Natural killer cell (primary cell): ENCODE results near the gene PPP1R3E. TPM values are rescaled to one million over a fixed set of nuclear protein-coding genes. Genes with fewer than 3 reads are reported as not detected.
"Not testable (repeated sequence)": the region's sequence is repeated elsewhere in the genome, so short reads cannot be mapped to it uniquely, and the experiment has no call there.

Source experiments
- ATAC-seq, 3 donors: fragments of 150-1000 bp in 2 of 3; fragments of 200-7000 bp in 1 of 3; cut with Tn5 transposase; 1 replicate in 1 of 3; 2 replicates in 2 of 3; pipeline ENCODE4 v1.10.0; 2021; ENCODE audit warnings: mild to moderate bottlenecking in 2 of 3, moderate library complexity in 2 of 3
- DNase-seq, 2 donors: peaks; one replicate each; pipeline versions ENCODE4 v3.0.0 to v3.0.0-alpha.2; 2013 to 2021; ENCODE audit warnings: mixed read lengths in 1 of 2
- H3K27ac ChIP-seq: one replicate; pipeline ENCODE4 v1.5.1; 2013; ENCODE audit warnings: mild to moderate bottlenecking, low read length
- H3K27me3 ChIP-seq: one replicate; pipeline ENCODE4 v1.6.1; 2013; ENCODE audit warnings: low read length; ENCODE audit not compliant: control insufficient read depth, insufficient read depth
- H3K36me3 ChIP-seq: one replicate; pipeline ENCODE4 v1.6.1; 2013; ENCODE audit warnings: low read length; ENCODE audit not compliant: control insufficient read depth, insufficient read depth
- H3K4me1 ChIP-seq: one replicate; pipeline ENCODE4 v1.6.1; 2013; ENCODE audit warnings: low read length; ENCODE audit not compliant: control insufficient read depth, insufficient read depth
- H3K4me3 ChIP-seq: one replicate; pipeline ENCODE4 v1.5.1; 2013; ENCODE audit warnings: low read length
- H3K9me3 ChIP-seq: one replicate; pipeline ENCODE4 v1.6.1; 2013; ENCODE audit warnings: low read length; ENCODE audit not compliant: control insufficient read depth, insufficient read depth
- H3K27ac Mint-ChIP-seq, 2 donors: one replicate each; pipeline ENCODE4 v1.8.0; 2022; ENCODE audit warnings: mild to moderate bottlenecking in 2 of 2, mixed read lengths in 2 of 2, moderate library complexity in 1 of 2
- H3K27me3 Mint-ChIP-seq, 2 donors: one replicate each; pipeline ENCODE4 v1.8.0; 2022; ENCODE audit warnings: low read depth in 2 of 2, mixed read lengths in 2 of 2
- H3K36me3 Mint-ChIP-seq: one replicate; pipeline ENCODE4 v1.8.0; 2022; ENCODE audit warnings: mixed read lengths
- H3K4me1 Mint-ChIP-seq, 2 donors: one replicate each; pipeline ENCODE4 v1.8.0; 2022; ENCODE audit warnings: mixed read lengths in 2 of 2
- H3K4me3 Mint-ChIP-seq: one replicate; pipeline ENCODE4 v1.8.0; 2022; ENCODE audit warnings: mild to moderate bottlenecking, moderate library complexity, mixed read lengths
- H3K9me3 Mint-ChIP-seq, 2 donors: one replicate each; pipeline ENCODE4 v1.8.0; 2022; ENCODE audit warnings: mixed read lengths in 2 of 2
- CTCF ChIP-seq: fragments of 200-600 bp; IDR thresholded peaks from one replicate; pipeline ENCODE4 v1.8.0; 2022; ENCODE audit warnings: antibody characterized with exemption
- WGBS: methylation state at CpG from one replicate; pipeline ENCODE4 v1.1.7; 2013; ENCODE audit warnings: missing lambda C conversion rate; ENCODE audit not compliant: insufficient coverage; 5-methylcytosine and 5-hydroxymethylcytosine counted together
- intact Hi-C: fragments of 100-400 bp; cut with micrococcal nuclease; formaldehyde crosslinking; loops from one replicate; pipeline ENCODE4 v1.14.2; 2022
- total RNA-seq, 4 donors: library from RNA; stranded (reverse); fragments of 120-200 nt in 1 of 4; gene quantifications; one replicate each; pipeline versions ENCODE4 v1.2.3 to v1.2.4, GENCODE V29; 2013 to 2022

Gene PPP1R3E
- total RNA-seq, 3 donors from 2014 or later (not counting 1 experiment from before 2014, with no cell fraction given) = 13.2 to 27.8 (median 25.1) TPM

DNA sequence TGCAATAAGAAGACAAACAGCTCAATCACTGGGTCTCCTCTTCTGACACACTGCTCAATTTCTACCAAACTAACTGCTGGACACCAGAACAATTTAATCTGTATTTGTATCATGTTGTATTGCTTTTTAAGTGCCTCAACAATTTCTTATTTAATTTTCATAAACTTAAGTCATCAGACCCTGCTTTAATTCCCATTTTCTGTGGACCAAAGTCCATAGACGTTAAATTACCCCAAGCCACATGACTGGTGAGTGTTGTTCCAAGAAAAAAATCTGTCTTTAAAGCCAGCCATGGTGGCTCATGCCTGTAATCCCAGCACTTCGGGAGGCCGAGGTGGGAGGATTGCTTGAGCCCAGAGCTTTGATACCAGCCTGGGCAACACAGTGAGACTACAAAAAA is 25.5 kb downstream of the PPP1R3E start:
- no peaks in the 10 kb centered on the region for H3K4me1 Mint-ChIP-seq
- 96% methylated on average over 3 of the region's 3 CpGs for WGBS

GRCh38 chr14:23275412-23275811 is 27.2 kb downstream of the PPP1R3E start:
- Histone ChIP-seq H3K27me3 (no peaks in the 10 kb centered on the region), H3K9me3 (no peaks in the 10 kb centered on the region), H3K36me3 (no peaks in the 10 kb centered on the region), H3K27ac (no peak overlapping the region), H3K4me3 (no peak overlapping the region), H3K4me1 (no peaks in the 10 kb centered on the region)
- H3K4me3 Mint-ChIP-seq = no peak overlapping the region
- no peak overlapping the region for H3K27ac Mint-ChIP-seq
- DNase-seq (no peak), ATAC-seq (no peak)
- no peak for TF ChIP-seq CTCF
- WGBS = 88% methylated on average over 2 of the region's 2 CpGs
- intact Hi-C loops = no loop called here
- no peaks in the 10 kb centered on the region for H3K36me3 Mint-ChIP-seq
- no peaks in the 10 kb centered on the region for H3K4me1 Mint-ChIP-seq
- H3K9me3 Mint-ChIP-seq = no peaks in the 10 kb centered on the region
- H3K27me3 Mint-ChIP-seq = no peaks in the 10 kb centered on the region

More for the DNA sequence above, 25.5 kb downstream of the PPP1R3E start:
- Mint-ChIP-seq H3K27ac (no peak overlapping the region), H3K9me3 (no peaks in the 10 kb centered on the region), H3K4me3 (no peak overlapping the region), H3K27me3 (no peaks in the 10 kb centered on the region), H3K36me3 (no peaks in the 10 kb centered on the region)
- no peak overlapping the region for H3K27ac ChIP-seq
- no peaks in the 10 kb centered on the region for H3K4me1 ChIP-seq
- H3K4me3 ChIP-seq = no peak overlapping the region
- DNase-seq (no peak), ATAC-seq (no peak)
- TF ChIP-seq CTCF = no peak
- H3K36me3 ChIP-seq = no peaks in the 10 kb centered on the region
- H3K9me3 ChIP-seq = no peaks in the 10 kb centered on the region
- intact Hi-C loops = no loop called here
- H3K27me3 ChIP-seq = no peaks in the 10 kb centered on the region

GRCh38 chr14:23269193-23269592 is 33.5 kb downstream of the PPP1R3E start:
- no peaks in the 10 kb centered on the region for H3K27me3 ChIP-seq
- Mint-ChIP-seq H3K36me3 (no peaks in the 10 kb centered on the region), H3K27me3 (peaks cover 0 to 7% of the 10 kb centered on the region in 2 donors), H3K4me3 (no peak overlapping the region), H3K4me1 (no peaks in the 10 kb centered on the region), H3K27ac (no peak overlapping the region), H3K9me3 (no peaks in the 10 kb centered on the region)
- H3K4me3 ChIP-seq = no peak overlapping the region
- ATAC-seq (no peak), DNase-seq (no peak)
- H3K27ac ChIP-seq = no peak overlapping the region
- H3K36me3 ChIP-seq = no peaks in the 10 kb centered on the region
- intact Hi-C loops = loop anchor here (10.0 kb wide), 1 partner anchor 56 kb away; the partner anchor contains the start of gene PABPN1
- TF ChIP-seq CTCF = no peak
- 96% methylated on average over 7 of the region's 7 CpGs for WGBS
- H3K9me3 ChIP-seq = no peaks in the 10 kb centered on the region
- no peaks in the 10 kb centered on the region for H3K4me1 ChIP-seq

DNA sequence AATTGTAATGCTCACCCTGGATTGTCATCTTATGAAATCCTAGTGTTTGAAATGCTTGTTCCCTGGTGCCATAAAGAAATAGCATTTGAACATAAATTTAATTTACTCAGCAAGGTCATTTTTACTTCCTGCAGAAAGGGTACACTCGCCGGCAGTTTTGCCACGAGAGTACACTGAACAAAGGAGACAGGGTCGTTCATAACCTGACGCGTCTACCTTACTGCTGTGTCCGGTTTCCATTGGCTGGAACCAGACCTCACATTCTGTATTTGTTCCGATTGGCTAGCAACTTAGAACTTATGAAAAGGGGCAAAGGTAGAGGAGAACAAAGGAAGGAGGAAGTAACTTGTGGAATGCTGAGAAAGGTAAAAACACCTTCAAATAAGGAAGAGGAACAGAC is 41.8 kb downstream of the PPP1R3E start:
- not testable (repeated sequence) for H3K36me3 ChIP-seq, H3K9me3 ChIP-seq, H3K4me1 ChIP-seq, H3K4me3 ChIP-seq, H3K27ac ChIP-seq, H3K4me3 Mint-ChIP-seq, H3K9me3 Mint-ChIP-seq, H3K27ac Mint-ChIP-seq, DNase-seq, H3K4me1 Mint-ChIP-seq, H3K27me3 ChIP-seq, H3K36me3 Mint-ChIP-seq, ATAC-seq
- intact Hi-C loops = loop anchor here (10.0 kb wide), 1 partner anchor 64 kb away; the partner anchor contains the start of gene PABPN1
- peaks cover 17 to 29% of the 10 kb centered on the region in 2 donors for H3K27me3 Mint-ChIP-seq
- WGBS = 72% methylated on average over 8 of the region's 8 CpGs
